MM.1S (cell line): ENCODE measurements around the gene CMC1.
"Not testable (repeated sequence)": the region's sequence is repeated elsewhere in the genome, so short reads cannot be mapped to it uniquely, and the experiment has no call there.

ENCODE experiments used
- DNase-seq: peaks from one replicate; pipeline ENCODE4 v3.0.0-alpha.2; 2015
- H2AFZ ChIP-seq: fragments of 300-600 bp; sonication (generic); 2 replicates; pipeline ENCODE4 v1.6.0; 2016; ENCODE audit warnings: antibody characterized with exemption, low read length
- H3F3A ChIP-seq: fragments of 300-600 bp; sonication (generic); 2 replicates; pipeline ENCODE4 v1.6.1; 2016; ENCODE audit warnings: mild to moderate bottlenecking, antibody characterized with exemption, low read length, moderate library complexity, mixed read lengths; ENCODE audit not compliant: insufficient read depth
- H3K27ac ChIP-seq: fragments of 300-600 bp; sonication (generic); 2 replicates; pipeline ENCODE4 v1.5.1; 2016; ENCODE audit warnings: mild to moderate bottlenecking, low read length
- H3K27me3 ChIP-seq: fragments of 300-600 bp; sonication (generic); replicated peaks from 2 replicates; pipeline ENCODE4 v1.6.0; 2016; ENCODE audit warnings: low read length; ENCODE audit not compliant: insufficient read depth
- H3K36me3 ChIP-seq: fragments of 300-600 bp; sonication (generic); replicated peaks from 2 replicates; pipeline ENCODE4 v1.6.1; 2016; ENCODE audit warnings: mild to moderate bottlenecking, low read length, mixed read lengths; ENCODE audit not compliant: insufficient read depth
- H3K4me1 ChIP-seq: fragments of 300-600 bp; sonication (generic); 2 replicates; pipeline ENCODE4 v1.6.1; 2016; ENCODE audit warnings: low read length, mixed read lengths
- H3K4me2 ChIP-seq: fragments of 300-600 bp; sonication (generic); 2 replicates; pipeline ENCODE4 v1.6.0; 2016; ENCODE audit warnings: low read depth, low read length
- H3K4me3 ChIP-seq: fragments of 300-600 bp; sonication (generic); 2 replicates; pipeline ENCODE4 v1.5.1; 2016; ENCODE audit warnings: low read length, mixed read lengths
- H3K79me2 ChIP-seq: fragments of 300-600 bp; sonication (generic); 2 replicates; pipeline ENCODE4 v1.6.1; 2016; ENCODE audit warnings: mixed run types, low read length, mixed read lengths
- H3K9ac ChIP-seq: fragments of 300-600 bp; sonication (generic); 2 replicates; pipeline ENCODE4 v1.6.1; 2016; ENCODE audit warnings: low read length, mixed read lengths
- H3K9me2 ChIP-seq: fragments of 300-600 bp; sonication (generic); replicated peaks from 2 replicates; pipeline ENCODE4 v1.6.1; 2016; ENCODE audit warnings: mild to moderate bottlenecking, low read length, mixed read lengths; ENCODE audit not compliant: insufficient read depth
- H3K9me3 ChIP-seq: fragments of 300-600 bp; sonication (generic); replicated peaks from 2 replicates; pipeline ENCODE4 v1.6.1; 2016; ENCODE audit warnings: mild to moderate bottlenecking, low read length, mixed read lengths; ENCODE audit not compliant: insufficient read depth
- H4K20me1 ChIP-seq: fragments of 300-600 bp; sonication (generic); 2 replicates; pipeline ENCODE4 v1.6.1; 2016; ENCODE audit warnings: mild to moderate bottlenecking, low read length, moderate library complexity, mixed read lengths; ENCODE audit not compliant: insufficient read depth
- CTCF ChIP-seq: fragments of 300-600 bp; sonication (generic); IDR thresholded peaks from 2 replicates; pipeline ENCODE4 v1.5.1; 2016; ENCODE audit warnings: antibody characterized with exemption, low read length, mixed read lengths
- EZH2 ChIP-seq: fragments of 300-600 bp; sonication (generic); optimal IDR thresholded peaks from 2 replicates; pipeline ENCODE3; 2017; ENCODE audit warnings: low read depth, mild to moderate bottlenecking, antibody characterized with exemption, low read length, mixed read lengths
- EZH2phosphoT487 ChIP-seq: fragments of 300-600 bp; sonication (generic); IDR thresholded peaks from 2 replicates; pipeline ENCODE4 v1.6.1; 2018; ENCODE audit warnings: antibody characterized with exemption, low read length

Gene CMC1

GRCh38 chr3:28241221-28242160 is at the start of gene CMC1:
Gene CMC1 (plus strand): TSS chr3:28241619. CDS start chr3:28241794, 175 bp downstream.
- Histone ChIP-seq H3K79me2 (peaks cover 32% of the 10 kb centered on the region), H3K36me3 (no peaks in the 10 kb centered on the region), H3K9me2 (no peaks in the 10 kb centered on the region), H3K27me3 (no peaks in the 10 kb centered on the region), H3K4me1 (no peaks in the 10 kb centered on the region), H3K4me3 (peak within 1 kb of the TSS; percentile 84), H3K27ac (peak within 1 kb of the TSS; percentile 20; the same call in 1 of the 2 replicates), H2AFZ (peak within 1 kb of the TSS; percentile 63), H4K20me1 (no peaks in the 10 kb centered on the region), H3F3A (no peaks in the 10 kb centered on the region), H3K9me3 (no peaks in the 10 kb centered on the region), H3K4me2 (peak within 1 kb of the TSS; percentile 67), H3K9ac (peak within 1 kb of the TSS; percentile 77)
- DNase-seq: peak; percentile 96
- TF ChIP-seq CTCF (no peak), EZH2phosphoT487 (no peak), EZH2 (no peak)

GRCh38 chr3:28198161-28198560 is 43.3 kb upstream of the CMC1 start:
- no peaks in the 10 kb centered on the region for H3K9me2 ChIP-seq
- H4K20me1 ChIP-seq: no peaks in the 10 kb centered on the region
- no peak overlapping the region for H3K27ac ChIP-seq
- no peak overlapping the region for H3K4me3 ChIP-seq
- H3K4me1 ChIP-seq: no peaks in the 10 kb centered on the region
- no peaks in the 10 kb centered on the region for H3K27me3 ChIP-seq
- no peaks in the 10 kb centered on the region for H3K79me2 ChIP-seq
- H2AFZ ChIP-seq: no peak overlapping the region
- no peaks in the 10 kb centered on the region for H3F3A ChIP-seq
- no peaks in the 10 kb centered on the region for H3K36me3 ChIP-seq
- no peak for DNase-seq
- TF ChIP-seq CTCF (no peak), EZH2phosphoT487 (no peak), EZH2 (no peak)
- no peaks in the 10 kb centered on the region for H3K9me3 ChIP-seq
- no peak overlapping the region for H3K9ac ChIP-seq
- H3K4me2 ChIP-seq: no peak overlapping the region

GRCh38 chr3:28198974-28199373 is 42.4 kb upstream of the CMC1 start:
- TF ChIP-seq EZH2phosphoT487 (no peak), EZH2 (no peak), CTCF (no peak)

GRCh38 chr3:28199643-28200042 is 41.8 kb upstream of the CMC1 start:
- not testable (repeated sequence) for H3K9me2 ChIP-seq, H3K4me3 ChIP-seq, H3K27ac ChIP-seq, H3K36me3 ChIP-seq, DNase-seq, H3K79me2 ChIP-seq, H3K4me1 ChIP-seq, H3K9me3 ChIP-seq, H3F3A ChIP-seq, H2AFZ ChIP-seq, H3K27me3 ChIP-seq, H3K9ac ChIP-seq, H3K4me2 ChIP-seq, H4K20me1 ChIP-seq

More at GRCh38 chr3:28198974-28199373, 42.4 kb upstream of the CMC1 start:
- H3K4me1 ChIP-seq: no peaks in the 10 kb centered on the region
- H3K4me3 ChIP-seq: no peak overlapping the region
- H3K27me3 ChIP-seq: no peaks in the 10 kb centered on the region
- no peaks in the 10 kb centered on the region for H3F3A ChIP-seq
- no peaks in the 10 kb centered on the region for H4K20me1 ChIP-seq
- H2AFZ ChIP-seq: no peak overlapping the region
- H3K27ac ChIP-seq: no peak overlapping the region
- no peak overlapping the region for H3K9ac ChIP-seq
- DNase-seq: no peak
- H3K36me3 ChIP-seq: no peaks in the 10 kb centered on the region
- H3K9me2 ChIP-seq: no peaks in the 10 kb centered on the region
- H3K4me2 ChIP-seq: no peak overlapping the region
- no peaks in the 10 kb centered on the region for H3K9me3 ChIP-seq
- no peaks in the 10 kb centered on the region for H3K79me2 ChIP-seq

GRCh38 chr3:28200366-28200848 is 41.0 kb upstream of the CMC1 start:
- H2AFZ ChIP-seq, H4K20me1 ChIP-seq, H3K9ac ChIP-seq, H3K36me3 ChIP-seq, H3K27ac ChIP-seq, H3K4me2 ChIP-seq, H3K27me3 ChIP-seq, H3K79me2 ChIP-seq, H3K4me3 ChIP-seq, H3F3A ChIP-seq, H3K4me1 ChIP-seq, DNase-seq, H3K9me3 ChIP-seq, H3K9me2 ChIP-seq: not testable (repeated sequence)
